Stimulated activated CD4-positive, alpha-beta T cell treated with anti-CD3 and anti-CD28 coated beads, Interleukin-15, amount 100 ng/mL, for 48 hours (primary cell): ENCODE results near the gene KIF7.
"Not testable (repeated sequence)": the region's sequence is repeated elsewhere in the genome, so short reads cannot be mapped to it uniquely, and the experiment has no call there.

ENCODE experiments used
- DNase-seq, 2 donors: peaks; one replicate each; pipeline ENCODE4 v3.0.0-alpha.2; 2020; ENCODE audit warnings: low read depth in 2 of 2

The KIF7 gene, protein sequence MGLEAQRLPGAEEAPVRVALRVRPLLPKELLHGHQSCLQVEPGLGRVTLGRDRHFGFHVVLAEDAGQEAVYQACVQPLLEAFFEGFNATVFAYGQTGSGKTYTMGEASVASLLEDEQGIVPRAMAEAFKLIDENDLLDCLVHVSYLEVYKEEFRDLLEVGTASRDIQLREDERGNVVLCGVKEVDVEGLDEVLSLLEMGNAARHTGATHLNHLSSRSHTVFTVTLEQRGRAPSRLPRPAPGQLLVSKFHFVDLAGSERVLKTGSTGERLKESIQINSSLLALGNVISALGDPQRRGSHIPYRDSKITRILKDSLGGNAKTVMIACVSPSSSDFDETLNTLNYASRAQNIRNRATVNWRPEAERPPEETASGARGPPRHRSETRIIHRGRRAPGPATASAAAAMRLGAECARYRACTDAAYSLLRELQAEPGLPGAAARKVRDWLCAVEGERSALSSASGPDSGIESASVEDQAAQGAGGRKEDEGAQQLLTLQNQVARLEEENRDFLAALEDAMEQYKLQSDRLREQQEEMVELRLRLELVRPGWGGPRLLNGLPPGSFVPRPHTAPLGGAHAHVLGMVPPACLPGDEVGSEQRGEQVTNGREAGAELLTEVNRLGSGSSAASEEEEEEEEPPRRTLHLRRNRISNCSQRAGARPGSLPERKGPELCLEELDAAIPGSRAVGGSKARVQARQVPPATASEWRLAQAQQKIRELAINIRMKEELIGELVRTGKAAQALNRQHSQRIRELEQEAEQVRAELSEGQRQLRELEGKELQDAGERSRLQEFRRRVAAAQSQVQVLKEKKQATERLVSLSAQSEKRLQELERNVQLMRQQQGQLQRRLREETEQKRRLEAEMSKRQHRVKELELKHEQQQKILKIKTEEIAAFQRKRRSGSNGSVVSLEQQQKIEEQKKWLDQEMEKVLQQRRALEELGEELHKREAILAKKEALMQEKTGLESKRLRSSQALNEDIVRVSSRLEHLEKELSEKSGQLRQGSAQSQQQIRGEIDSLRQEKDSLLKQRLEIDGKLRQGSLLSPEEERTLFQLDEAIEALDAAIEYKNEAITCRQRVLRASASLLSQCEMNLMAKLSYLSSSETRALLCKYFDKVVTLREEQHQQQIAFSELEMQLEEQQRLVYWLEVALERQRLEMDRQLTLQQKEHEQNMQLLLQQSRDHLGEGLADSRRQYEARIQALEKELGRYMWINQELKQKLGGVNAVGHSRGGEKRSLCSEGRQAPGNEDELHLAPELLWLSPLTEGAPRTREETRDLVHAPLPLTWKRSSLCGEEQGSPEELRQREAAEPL (N-terminal part only)

GRCh38 chr15:89654847-89655805 is at the start of gene KIF7:
KIF7 (minus strand) TSS chr15:89655467; CDS start chr15:89652930, 2,537 bp downstream.
- peak in 1 of 2 donors; percentile 8 for DNase-seq

- no peak for DNase-seq
Measured at GRCh38 chr15:89704411-89704810, 49.1 kb upstream of the KIF7 start.

GRCh38 chr15:89695198-89695597 is 39.9 kb upstream of the KIF7 start:
- DNase-seq: no peak

DNA sequence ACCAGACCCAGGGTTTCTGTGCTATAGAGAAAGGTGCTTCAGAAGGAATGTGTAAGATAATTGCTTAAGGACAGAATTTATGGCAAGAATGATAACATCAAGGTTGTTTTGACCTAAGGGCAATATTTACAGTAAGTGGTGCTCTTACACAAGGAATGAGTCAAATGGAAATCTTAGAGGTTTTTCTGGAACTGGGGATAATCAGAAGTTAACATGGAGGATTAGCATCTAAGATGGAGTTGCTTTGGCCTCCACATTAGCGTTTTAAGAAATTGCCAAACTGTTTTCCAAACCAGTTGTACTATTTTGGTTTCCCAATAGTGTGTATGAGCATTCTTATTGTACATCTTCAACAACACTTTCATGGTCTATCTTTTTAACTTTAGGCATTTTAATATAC is 38.4 kb upstream of the KIF7 start:
- no peak for DNase-seq

GRCh38 chr15:89693091-89693490 is 37.8 kb upstream of the KIF7 start:
- no peak for DNase-seq

DNA sequence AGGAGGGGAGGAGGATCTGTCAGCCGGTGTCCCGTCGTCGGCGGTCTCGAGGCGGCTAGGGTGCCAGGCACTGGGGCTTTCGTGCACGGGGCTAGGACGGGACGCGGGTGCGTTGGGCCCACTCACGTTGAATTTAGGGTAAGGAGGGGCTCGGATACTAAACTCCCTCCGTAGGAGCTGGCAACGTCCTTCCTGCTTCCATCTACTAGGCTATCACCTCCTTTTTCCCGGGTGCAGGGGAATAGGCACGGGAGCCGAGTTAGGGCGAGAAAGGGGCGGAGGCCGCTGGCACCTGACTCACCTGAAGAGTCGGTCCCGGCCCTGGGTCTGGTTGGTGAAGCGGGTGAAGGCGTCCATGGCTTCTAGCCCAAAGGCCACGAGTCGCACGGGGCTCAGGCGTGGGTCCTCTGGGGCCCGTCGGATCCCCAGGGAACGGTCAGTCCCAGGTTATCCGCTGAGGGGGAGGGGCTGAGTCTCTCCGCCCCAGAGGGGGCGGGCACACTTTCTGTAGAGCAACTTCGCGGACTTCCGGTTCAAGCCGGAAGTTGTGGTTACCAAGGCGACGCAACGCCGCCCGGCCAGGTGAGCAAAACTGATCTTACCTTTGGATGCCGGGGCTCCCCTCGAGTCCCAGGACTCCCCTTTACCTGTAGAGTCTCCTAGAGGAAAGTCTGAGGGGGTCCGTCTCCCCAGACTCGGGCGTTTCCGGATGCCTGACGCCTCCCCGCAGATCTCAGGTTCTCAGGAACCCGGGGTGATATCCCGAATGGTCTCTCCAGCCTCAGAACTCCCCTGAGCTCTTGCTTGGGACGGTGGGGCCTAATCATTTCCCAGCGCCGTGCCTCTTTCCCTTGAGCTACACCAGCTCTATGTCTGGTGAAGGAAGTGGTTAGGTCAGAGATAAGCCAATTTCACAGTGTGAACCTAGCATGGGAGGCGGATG is 35.3 kb upstream of the KIF7 start, which contains the start of the genes PEX11A and WDR93:
PEX11A (minus strand) TSS at position 479 of the 943 bp plus-strand sequence; CDS start at position 357, 122 bp downstream.
WDR93 (plus strand) TSS at position 536 of the 943 bp plus-strand sequence. CDS start 10,936 bp downstream, outside the sequence.
- DNase-seq: peak; percentile 44 to 69

GRCh38 chr15:89689930-89690275 is 34.6 kb upstream of the KIF7 start:
- not testable (repeated sequence) for DNase-seq

GRCh38 chr15:89686522-89686921 is 31.3 kb upstream of the KIF7 start:
- DNase-seq: no peak

- no peak for DNase-seq
Measured at GRCh38 chr15:89685995-89686394, 30.7 kb upstream of the KIF7 start.

GRCh38 chr15:89681146-89681545 is 25.9 kb upstream of the KIF7 start:
- DNase-seq: no peak

- DNase-seq: no peak
Measured at GRCh38 chr15:89680282-89680873, 25.1 kb upstream of the KIF7 start.

DNA sequence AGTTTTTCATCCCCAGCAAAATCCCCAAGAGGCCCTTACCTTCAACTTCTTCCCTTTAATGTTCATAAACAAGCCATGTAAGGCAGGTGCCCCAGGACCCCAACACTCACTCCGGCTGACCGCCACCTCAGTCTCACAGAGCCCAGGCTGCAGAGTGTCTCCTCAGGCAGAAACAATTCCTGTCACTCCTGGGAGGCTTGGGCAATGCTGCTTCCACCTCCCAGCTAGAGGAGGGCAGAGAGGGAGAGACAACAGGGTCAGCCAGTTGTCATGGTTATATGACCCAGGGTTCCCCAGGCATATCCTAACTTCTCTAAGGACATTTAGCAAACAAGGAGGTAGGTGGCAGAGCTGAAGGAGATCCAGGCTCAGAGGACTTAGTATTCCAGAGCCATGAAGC is 23.9 kb upstream of the KIF7 start, which contains the start of gene PLIN1:
PLIN1 (minus strand) TSS at position 156 of the 400 bp plus-strand sequence. CDS start 1,878 bp downstream, outside the sequence.
- no peak for DNase-seq

DNA sequence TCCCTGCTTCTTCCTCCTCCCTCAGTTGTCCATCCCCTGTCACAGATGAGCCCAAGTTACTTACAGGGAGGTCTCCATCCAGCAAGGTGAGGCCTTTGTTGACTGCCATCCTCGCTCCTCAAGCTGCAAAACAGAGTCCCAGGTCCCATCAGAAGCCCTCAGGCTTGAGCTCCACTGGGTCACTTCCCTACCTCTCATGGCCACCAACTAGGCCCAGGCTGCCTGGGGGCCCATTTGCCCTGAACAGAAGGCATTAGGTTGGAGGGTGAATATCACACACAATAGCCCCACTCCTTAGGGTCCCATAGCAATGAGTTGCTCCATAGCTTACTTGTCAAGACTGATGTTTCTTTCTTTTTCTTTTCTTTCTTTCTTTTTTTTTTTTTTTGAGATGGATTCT is 22.1 kb upstream of the KIF7 start:
- DNase-seq: no peak

DNA sequence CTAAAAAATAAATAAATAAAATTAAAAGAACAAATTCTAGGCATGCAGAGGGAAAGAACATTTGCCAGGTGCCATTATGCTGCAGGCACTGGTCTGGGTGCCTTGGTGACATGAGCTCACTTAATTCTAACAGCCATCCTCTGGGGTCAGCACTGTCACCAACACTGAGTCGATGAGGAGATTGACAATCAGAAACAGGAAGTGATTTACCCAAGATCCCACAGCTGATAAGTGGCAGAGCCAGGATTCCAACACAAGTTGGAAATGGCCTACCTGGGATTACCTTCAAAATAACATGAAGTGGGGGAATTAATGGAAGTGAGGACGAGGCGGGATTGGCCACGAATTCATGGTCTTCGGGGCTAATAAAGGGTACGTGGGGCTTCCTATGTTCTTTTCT is 20.3 kb upstream of the KIF7 start:
- no peak for DNase-seq

- DNase-seq: no peak
Measured at GRCh38 chr15:89674526-89674925, 19.3 kb upstream of the KIF7 start.

DNA sequence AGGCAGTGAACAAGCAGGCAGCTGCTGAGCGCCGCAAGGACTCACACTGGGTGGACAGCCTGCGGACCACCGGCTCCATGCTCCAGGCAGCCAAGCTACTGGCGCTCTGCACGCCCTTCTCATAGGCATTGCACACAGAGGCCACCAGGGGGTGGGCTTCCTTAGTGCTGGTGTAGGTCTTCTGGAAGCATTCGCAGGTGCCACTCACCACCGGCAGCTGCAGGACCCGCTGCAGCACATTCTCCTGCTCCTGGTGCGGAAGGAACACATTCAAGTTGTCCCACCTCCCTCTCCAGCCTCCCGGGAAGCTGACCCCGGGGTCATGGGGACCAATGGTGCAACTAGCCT is 17.9 kb upstream of the KIF7 start:
- DNase-seq: peak in 1 of 2 donors; percentile 4

DNA sequence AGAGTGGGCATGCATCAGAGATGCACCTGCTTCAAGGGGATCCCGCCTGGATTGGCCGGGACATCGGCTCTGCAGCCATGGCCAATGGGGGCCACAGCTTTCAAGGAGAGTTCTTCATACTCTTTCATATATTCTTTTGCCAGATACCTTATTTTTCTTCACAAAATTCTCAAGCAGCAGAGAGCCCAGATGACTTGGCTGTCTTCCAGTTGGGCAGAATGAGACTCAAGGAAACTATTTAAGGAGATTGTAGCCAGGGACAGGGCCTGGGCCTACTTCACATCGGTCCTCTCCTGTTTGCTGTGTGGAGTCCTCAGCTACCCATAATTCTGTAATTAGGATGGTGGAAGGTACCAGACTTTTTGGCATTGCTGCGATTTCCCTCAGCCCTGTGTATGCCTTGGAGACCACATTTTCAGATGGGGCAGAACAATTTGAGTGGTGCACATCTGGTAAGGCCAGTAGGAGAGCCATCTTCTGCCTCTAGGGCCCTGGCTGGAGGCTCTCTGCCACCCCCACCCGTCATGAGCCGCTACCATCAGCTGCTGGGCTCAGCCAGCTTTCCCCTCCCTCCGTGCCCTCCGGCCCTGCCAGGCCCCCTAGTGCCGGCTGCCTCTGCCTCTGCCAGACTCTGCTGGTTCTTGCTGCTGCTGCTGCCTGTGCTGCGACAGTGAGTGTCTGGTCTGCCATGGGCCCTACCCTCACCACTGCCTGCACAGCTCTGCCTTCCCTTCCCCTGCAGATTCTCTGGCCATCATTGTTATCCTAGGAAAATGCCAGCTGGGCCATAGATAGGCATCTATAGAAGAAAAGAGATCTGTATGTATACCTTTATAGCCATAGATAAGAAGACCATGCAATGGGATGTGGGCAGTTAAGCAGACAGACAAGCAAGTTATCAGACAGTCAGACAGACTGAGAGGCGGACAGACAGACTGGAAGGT is 17.2 kb upstream of the KIF7 start:
- DNase-seq: no peak

GRCh38 chr15:89671687-89672086 is 16.4 kb upstream of the KIF7 start:
- DNase-seq: no peak
